ENCODE measurements around the gene CACTIN.

Gene CACTIN

GRCh38 chr19:3660493-3661219 is 34.1 kb upstream of the CACTIN start:
- H3K4me3 ChIP-seq (ENCODE audit: low read length) = no peak overlapping the region
- no peak overlapping the region for H3K4me2 ChIP-seq (ENCODE audit: low read length)
- H3K4me1 ChIP-seq (ENCODE audit: control insufficient read depth, insufficient read depth, low read length) = peaks cover 16% of the 10 kb centered on the region
- H3K9me3 ChIP-seq (replicated peaks; ENCODE audit: low read length) = no peaks in the 10 kb centered on the region
- no peak overlapping the region for H3K9ac ChIP-seq (ENCODE audit: low read depth, low read length)
- no peaks in the 10 kb centered on the region for H3K27me3 ChIP-seq (ENCODE audit: control insufficient read depth, insufficient read depth, low read length)
- H3K36me3 ChIP-seq (ENCODE audit: insufficient read depth, low read length) = peaks cover 55% of the 10 kb centered on the region

- H3K9me3 ChIP-seq (replicated peaks; ENCODE audit: low read length) = no peaks in the 10 kb centered on the region
- no peak overlapping the region for H3K9ac ChIP-seq (ENCODE audit: low read depth, low read length)
- peaks cover 54% of the 10 kb centered on the region for H3K36me3 ChIP-seq (ENCODE audit: insufficient read depth, low read length)
- peaks cover 18% of the 10 kb centered on the region for H3K4me1 ChIP-seq (ENCODE audit: control insufficient read depth, insufficient read depth, low read length)
- no peak overlapping the region for H3K4me3 ChIP-seq (ENCODE audit: low read length)
- H3K4me2 ChIP-seq (ENCODE audit: low read length) = no peak overlapping the region
- no peaks in the 10 kb centered on the region for H3K27me3 ChIP-seq (ENCODE audit: control insufficient read depth, insufficient read depth, low read length)
Measured at GRCh38 chr19:3659746-3660112, 33.1 kb upstream of the CACTIN start.

- no peaks in the 10 kb centered on the region for H3K9me3 ChIP-seq (replicated peaks; ENCODE audit: low read length)
- H3K27me3 ChIP-seq (ENCODE audit: control insufficient read depth, insufficient read depth, low read length) = no peaks in the 10 kb centered on the region
- no peak overlapping the region for H3K4me2 ChIP-seq (ENCODE audit: low read length)
- no peak overlapping the region for H3K4me3 ChIP-seq (ENCODE audit: low read length)
- H3K36me3 ChIP-seq (ENCODE audit: insufficient read depth, low read length) = peaks cover 49% of the 10 kb centered on the region
- H3K4me1 ChIP-seq (ENCODE audit: control insufficient read depth, insufficient read depth, low read length) = peaks cover 18% of the 10 kb centered on the region
- no peak overlapping the region for H3K9ac ChIP-seq (ENCODE audit: low read depth, low read length)
Measured at GRCh38 chr19:3658870-3659745, 32.5 kb upstream of the CACTIN start.

- peaks cover 18% of the 10 kb centered on the region for H3K4me1 ChIP-seq (ENCODE audit: control insufficient read depth, insufficient read depth, low read length)
- no peak overlapping the region for H3K4me3 ChIP-seq (ENCODE audit: low read length)
- no peaks in the 10 kb centered on the region for H3K27me3 ChIP-seq (ENCODE audit: control insufficient read depth, insufficient read depth, low read length)
- no peak overlapping the region for H3K4me2 ChIP-seq (ENCODE audit: low read length)
- peaks cover 49% of the 10 kb centered on the region for H3K36me3 ChIP-seq (ENCODE audit: insufficient read depth, low read length)
- no peak overlapping the region for H3K9ac ChIP-seq (ENCODE audit: low read depth, low read length)
- no peaks in the 10 kb centered on the region for H3K9me3 ChIP-seq (replicated peaks; ENCODE audit: low read length)
Measured at GRCh38 chr19:3658004-3658869, 31.6 kb upstream of the CACTIN start.

- H3K4me3 ChIP-seq (ENCODE audit: low read length) = no peak overlapping the region
Measured at GRCh38 chr19:3657395-3657769, 30.8 kb upstream of the CACTIN start.

GRCh38 chr19:3656747-3657394 is 30.3 kb upstream of the CACTIN start:
- Histone ChIP-seq H3K9me3 (replicated peaks; ENCODE audit: low read length) (no peaks in the 10 kb centered on the region), H3K4me2 (ENCODE audit: low read length) (no peak overlapping the region), H3K27me3 (ENCODE audit: control insufficient read depth, insufficient read depth, low read length) (no peaks in the 10 kb centered on the region), H3K4me3 (ENCODE audit: low read length) (no peak overlapping the region), H3K4me1 (ENCODE audit: control insufficient read depth, insufficient read depth, low read length) (peaks cover 18% of the 10 kb centered on the region), H3K36me3 (ENCODE audit: insufficient read depth, low read length) (peaks cover 55% of the 10 kb centered on the region), H3K9ac (ENCODE audit: low read depth, low read length) (no peak overlapping the region)

More at GRCh38 chr19:3657395-3657769, 30.8 kb upstream of the CACTIN start:
- no peak overlapping the region for H3K9ac ChIP-seq (ENCODE audit: low read depth, low read length)
- peaks cover 51% of the 10 kb centered on the region for H3K36me3 ChIP-seq (ENCODE audit: insufficient read depth, low read length)
- H3K27me3 ChIP-seq (ENCODE audit: control insufficient read depth, insufficient read depth, low read length) = no peaks in the 10 kb centered on the region
- no peaks in the 10 kb centered on the region for H3K9me3 ChIP-seq (replicated peaks; ENCODE audit: low read length)
- peaks cover 18% of the 10 kb centered on the region for H3K4me1 ChIP-seq (ENCODE audit: control insufficient read depth, insufficient read depth, low read length)
- H3K4me2 ChIP-seq (ENCODE audit: low read length) = no peak overlapping the region

- no peak overlapping the region for H3K4me3 ChIP-seq (ENCODE audit: low read length)
- H3K4me1 ChIP-seq (ENCODE audit: control insufficient read depth, insufficient read depth, low read length) = peaks cover 18% of the 10 kb centered on the region
- no peaks in the 10 kb centered on the region for H3K27me3 ChIP-seq (ENCODE audit: control insufficient read depth, insufficient read depth, low read length)
- H3K9me3 ChIP-seq (replicated peaks; ENCODE audit: low read length) = no peaks in the 10 kb centered on the region
- peaks cover 56% of the 10 kb centered on the region for H3K36me3 ChIP-seq (ENCODE audit: insufficient read depth, low read length)
- peak overlapping the region; percentile 59 for H3K4me2 ChIP-seq (ENCODE audit: low read length)
- no peak overlapping the region for H3K9ac ChIP-seq (ENCODE audit: low read depth, low read length)
Measured at GRCh38 chr19:3656073-3656746, 29.6 kb upstream of the CACTIN start.

GRCh38 chr19:3655402-3656072 is 28.9 kb upstream of the CACTIN start:
- Histone ChIP-seq H3K27me3 (ENCODE audit: control insufficient read depth, insufficient read depth, low read length) (peaks cover under 1% of the 10 kb centered on the region), H3K4me1 (ENCODE audit: control insufficient read depth, insufficient read depth, low read length) (peaks cover 18% of the 10 kb centered on the region), H3K4me3 (ENCODE audit: low read length) (peak overlapping the region; percentile 13), H3K9ac (ENCODE audit: low read depth, low read length) (peak overlapping the region; percentile 82), H3K4me2 (ENCODE audit: low read length) (peak overlapping the region; percentile 59), H3K9me3 (replicated peaks; ENCODE audit: low read length) (no peaks in the 10 kb centered on the region), H3K36me3 (ENCODE audit: insufficient read depth, low read length) (peaks cover 53% of the 10 kb centered on the region)

- Histone ChIP-seq H3K9me3 (replicated peaks; ENCODE audit: low read length) (no peaks in the 10 kb centered on the region), H3K9ac (ENCODE audit: low read depth, low read length) (no peak overlapping the region), H3K4me2 (ENCODE audit: low read length) (no peak overlapping the region), H3K36me3 (ENCODE audit: insufficient read depth, low read length) (peaks cover 44% of the 10 kb centered on the region), H3K4me1 (ENCODE audit: control insufficient read depth, insufficient read depth, low read length) (peaks cover 21% of the 10 kb centered on the region), H3K4me3 (ENCODE audit: low read length) (no peak overlapping the region), H3K27me3 (ENCODE audit: control insufficient read depth, insufficient read depth, low read length) (peaks cover 9% of the 10 kb centered on the region)
Measured at GRCh38 chr19:3653865-3654513, 27.4 kb upstream of the CACTIN start.

Data from skeletal muscle satellite cell (primary cell).